Activated CD8-positive, alpha-beta memory T cell treated with anti-CD3 and anti-CD28 coated beads for 36 hours (primary cell): Measurements from ENCODE around the gene VWC2L. TPM values are rescaled to one million over a fixed set of nuclear protein-coding genes. Genes with fewer than 3 reads are reported as not detected.

Experiments used
- CTCF ChIA-PET: fragments of 350-600 bp; sonication (Branson Sonifier 250); formaldehyde crosslinking; loops from one replicate; lab custom pipeline; 2021; ENCODE audit warnings: antibody characterized with exemption; lab: Charles Lee
- POLR2A ChIA-PET: fragments of 350-600 bp; sonication (Branson Sonifier 250); formaldehyde crosslinking; loops from one replicate; lab custom pipeline; 2021; ENCODE audit warnings: antibody characterized with exemption; lab: Charles Lee
- total RNA-seq, 2 experiments: library from RNA; stranded (reverse); gene quantifications; one replicate each; pipeline ENCODE4 v1.2.3, GENCODE V29; 2021

The VWC2L gene
- total RNA-seq, result not detected

GRCh38 chr2:214410918-214411554 lies at the start of gene VWC2L:
VWC2L (plus strand) TSS chr2:214411054; CDS start chr2:214414194, 3,140 bp downstream.
- POLR2A ChIA-PET, result interaction anchor here (0.6 kb wide), 1 partner anchor 834 kb away, joined by 3 read pairs; no protein-coding TSS in a partner anchor
- CTCF ChIA-PET, result no interaction called here

- ChIA-PET POLR2A (no interaction called here), CTCF (no interaction called here)
Measured at GRCh38 chr2:214361116-214361515, 49.7 kb upstream of the VWC2L start.

DNA sequence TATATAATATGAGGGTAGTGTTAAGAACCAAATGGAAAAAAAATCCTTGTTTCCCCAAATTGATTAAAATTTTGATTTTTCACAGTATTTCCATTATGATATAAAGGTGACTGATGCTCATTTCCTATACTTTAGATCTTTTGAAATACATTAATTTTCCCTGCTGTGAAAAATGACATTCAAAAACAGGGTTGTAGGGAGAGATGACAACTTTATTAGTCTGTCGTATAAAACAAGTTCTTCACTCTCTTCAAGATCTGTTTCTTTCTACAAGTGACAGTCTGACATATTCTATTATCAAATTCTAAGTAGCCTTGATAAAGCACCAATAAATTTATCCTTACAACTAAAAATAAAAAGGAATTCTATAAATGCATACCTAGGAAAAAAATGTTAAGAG lies 45.3 kb upstream of the VWC2L start:
- CTCF ChIA-PET, result no interaction called here
- POLR2A ChIA-PET, result no interaction called here

- POLR2A ChIA-PET, result no interaction called here
- CTCF ChIA-PET, result no interaction called here
Measured at GRCh38 chr2:214367171-214367570, 43.7 kb upstream of the VWC2L start.

- CTCF ChIA-PET, result no interaction called here
- POLR2A ChIA-PET, result no interaction called here
Measured at GRCh38 chr2:214376618-214377285, 34.1 kb upstream of the VWC2L start.

DNA sequence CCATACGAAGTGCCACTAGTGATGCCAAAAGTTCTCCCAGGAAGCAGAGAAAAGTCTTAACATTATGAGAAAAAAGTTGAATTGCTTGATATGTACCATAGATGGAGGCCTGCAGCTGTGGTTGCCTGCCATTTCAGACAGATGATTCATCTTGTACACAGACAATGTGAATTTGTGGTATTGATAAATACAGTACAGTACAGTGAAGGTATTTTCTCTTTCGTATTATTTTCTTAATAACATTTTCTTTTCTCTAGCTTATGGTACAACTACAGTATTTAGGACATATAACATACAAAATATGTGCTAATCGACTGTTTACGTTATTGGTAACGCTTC lies 33.6 kb upstream of the VWC2L start:
- POLR2A ChIA-PET, result no interaction called here
- CTCF ChIA-PET, result no interaction called here

- ChIA-PET POLR2A (no interaction called here), CTCF (no interaction called here)
Measured at GRCh38 chr2:214378455-214379103, 32.3 kb upstream of the VWC2L start.

DNA sequence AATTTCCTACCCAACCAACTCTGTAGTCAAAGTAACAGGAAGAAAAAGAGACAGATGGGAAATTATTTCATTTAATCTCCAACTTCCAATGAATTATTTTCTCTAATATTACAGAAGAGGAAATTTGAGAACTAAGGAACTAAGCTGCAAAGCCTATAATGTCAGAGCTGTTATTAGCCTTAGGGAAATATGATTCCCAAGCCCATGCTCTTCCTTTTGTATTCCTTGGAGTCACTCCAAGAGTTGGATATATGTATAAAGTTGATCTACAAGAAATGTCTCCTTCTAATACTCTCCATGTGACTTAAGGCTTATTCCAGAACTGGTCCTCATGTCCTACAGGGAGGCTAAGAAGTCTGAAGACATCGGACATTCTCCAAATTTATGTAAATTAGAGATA lies 31.6 kb upstream of the VWC2L start:
- CTCF ChIA-PET, result no interaction called here
- POLR2A ChIA-PET, result no interaction called here

DNA sequence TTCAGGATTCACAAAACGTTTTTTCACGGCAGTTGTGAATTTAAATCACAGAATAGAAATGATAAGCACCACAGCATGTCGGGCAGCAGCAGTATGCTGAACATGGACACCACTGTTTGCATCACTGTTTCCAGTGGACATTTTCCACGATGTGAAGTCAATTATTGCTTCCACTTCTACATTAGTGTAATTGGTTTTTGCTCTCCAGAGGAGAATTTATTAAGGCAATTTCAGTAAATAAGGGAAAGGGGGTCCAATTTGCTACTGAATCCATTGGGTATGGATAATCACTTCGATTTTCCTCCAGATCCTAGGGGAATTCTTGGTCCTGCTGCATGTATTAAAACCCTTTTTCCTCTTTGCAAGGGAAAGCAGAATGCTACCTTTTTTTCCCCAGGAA lies 30.2 kb upstream of the VWC2L start:
- ChIA-PET POLR2A (no interaction called here), CTCF (no interaction called here)

- POLR2A ChIA-PET, result no interaction called here
- CTCF ChIA-PET, result no interaction called here
Measured at GRCh38 chr2:214382229-214382628, 28.6 kb upstream of the VWC2L start.

DNA sequence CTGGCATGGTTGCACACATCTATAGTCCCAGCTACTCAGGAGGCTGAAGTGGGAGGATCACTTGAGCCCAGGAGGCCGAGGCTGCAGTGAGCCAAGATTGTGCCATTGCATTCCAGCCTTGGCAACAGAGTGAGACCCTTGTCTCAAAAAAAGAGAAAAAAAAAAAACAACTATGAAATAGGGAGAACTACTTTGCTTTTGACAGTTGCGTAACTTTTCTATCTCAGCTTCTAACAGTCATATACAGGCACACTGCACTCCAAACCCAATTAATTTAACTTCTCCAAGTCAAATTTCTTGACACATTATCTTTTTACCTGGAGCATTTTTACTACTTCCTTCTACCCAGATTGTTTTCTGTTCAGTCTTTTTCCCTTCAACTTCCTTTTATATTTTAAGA lies 24.1 kb upstream of the VWC2L start:
- POLR2A ChIA-PET, result no interaction called here
- CTCF ChIA-PET, result interaction anchor here (0.7 kb wide), 1 partner anchor 114 kb away, joined by 3 read pairs; no protein-coding TSS in a partner anchor

GRCh38 chr2:214389334-214389733 lies 21.5 kb upstream of the VWC2L start:
- CTCF ChIA-PET, result no interaction called here

DNA sequence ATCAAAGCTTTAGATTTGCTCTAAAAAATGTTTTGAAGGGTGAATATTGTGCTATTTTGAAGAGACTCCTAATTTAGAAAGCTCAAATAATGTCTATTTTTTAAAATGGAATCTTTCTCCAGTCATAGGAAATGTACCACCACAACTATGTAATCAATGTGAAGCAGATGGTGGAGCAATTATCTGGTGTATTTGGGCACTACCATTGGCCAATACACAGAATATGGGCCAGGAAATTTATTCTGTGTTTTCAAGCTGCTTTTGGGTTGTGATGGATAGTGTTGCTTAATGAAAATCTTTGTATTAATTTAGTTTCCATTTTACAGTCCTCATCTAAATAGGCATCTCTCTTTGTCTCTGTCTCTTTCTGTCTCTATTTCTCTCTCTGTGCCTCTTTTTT lies 17.1 kb upstream of the VWC2L start:
- POLR2A ChIA-PET, result no interaction called here
- CTCF ChIA-PET, result no interaction called here

More at GRCh38 chr2:214389334-214389733, 21.5 kb upstream of the VWC2L start:
- POLR2A ChIA-PET, result no interaction called here

DNA sequence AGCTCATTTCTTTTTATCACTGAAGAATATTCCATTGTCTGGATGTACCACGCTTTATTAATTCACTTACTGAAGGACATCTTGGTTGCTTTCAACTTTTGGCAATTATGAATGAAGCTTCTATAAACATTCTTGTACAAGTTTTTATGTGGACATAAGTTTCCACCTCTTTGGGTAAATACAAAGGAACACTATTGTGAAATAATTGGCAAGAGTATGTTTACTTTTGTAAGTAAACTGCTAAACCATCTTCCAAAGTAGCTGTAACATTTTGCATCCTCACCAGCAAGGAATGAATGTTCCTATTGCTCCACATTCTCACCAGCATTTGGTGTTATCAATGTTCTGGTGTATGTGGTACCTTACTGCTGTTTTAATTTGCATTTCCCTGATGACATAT lies 15.8 kb upstream of the VWC2L start:
- ChIA-PET CTCF (no interaction called here), POLR2A (no interaction called here)

GRCh38 chr2:214401580-214401979 lies 9.3 kb upstream of the VWC2L start:
- ChIA-PET CTCF (no interaction called here), POLR2A (no interaction called here)

GRCh38 chr2:214410128-214410775 lies 602 bp upstream of the VWC2L start:
- POLR2A ChIA-PET, result no interaction called here
- CTCF ChIA-PET, result no interaction called here

- CTCF ChIA-PET, result no interaction called here
- POLR2A ChIA-PET, result no interaction called here
Measured at GRCh38 chr2:214412679-214413078, 1.8 kb downstream of the VWC2L start.

- CTCF ChIA-PET, result no interaction called here
Measured at GRCh38 chr2:214436470-214436869, 25.6 kb downstream of the VWC2L start.

DNA sequence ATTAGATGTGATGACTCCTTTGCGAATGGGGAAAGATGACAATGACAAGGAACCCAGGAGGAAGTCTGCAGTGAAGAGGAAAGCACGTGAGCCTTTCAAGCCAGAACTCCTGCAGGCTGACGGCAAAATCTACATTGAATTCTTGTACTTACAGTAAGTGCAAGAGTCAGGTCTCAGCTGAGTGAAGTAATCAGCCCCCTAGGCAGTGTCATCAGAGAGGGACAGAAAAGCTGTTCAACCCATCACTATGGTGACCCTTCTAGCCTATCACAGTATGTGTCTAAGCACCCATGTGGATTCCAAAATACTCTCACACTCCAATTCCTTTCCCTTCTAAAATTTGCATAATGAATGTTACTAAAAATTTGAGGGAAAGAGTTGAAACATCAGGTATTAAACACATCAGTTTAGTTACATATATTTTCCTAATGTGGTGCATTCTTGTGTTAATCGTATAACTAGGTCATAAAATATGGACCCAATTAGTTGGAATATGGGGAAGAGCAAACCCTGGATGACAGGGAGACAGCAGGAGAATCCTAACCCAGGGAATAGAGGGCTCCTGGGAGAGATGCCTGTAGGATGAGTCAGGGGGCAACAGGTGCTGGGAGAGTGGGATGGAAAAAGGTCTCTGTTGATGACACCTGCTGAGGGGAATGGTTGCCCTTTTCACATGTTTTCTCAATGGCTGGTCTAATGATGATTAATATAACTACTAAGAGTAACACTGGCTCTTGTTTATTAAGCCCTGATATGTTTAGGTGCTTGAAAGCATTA lies 39.5 kb downstream of the VWC2L start:
- CTCF ChIA-PET, result no interaction called here
- POLR2A ChIA-PET, result no interaction called here

More at GRCh38 chr2:214436470-214436869, 25.6 kb downstream of the VWC2L start:
- POLR2A ChIA-PET, result no interaction called here
